Right renal cortex interstitium (tissue), 3 donors: ENCODE data around the gene TSC22D4. TPM values are rescaled to one million over a fixed set of nuclear protein-coding genes. Genes with fewer than 3 reads are reported as not detected.
A peak's percentile ranks its signal among the peaks of the same experiment; 100 is the strongest.

Source experiments
- DNase-seq, 3 donors: peaks; one replicate each; pipeline ENCODE4 v3.0.0-alpha.2; 2013; ENCODE audit warnings: low read depth in 3 of 3, low spot score in 2 of 3
- polyA plus RNA-seq, 3 donors: library from polyadenylated mRNA; unstranded; fragments of 120-200 nt; gene quantifications; one replicate each; pipeline ENCODE4 v1.2.1, GENCODE V29; 2013; ENCODE audit not compliant: insufficient read length in 3 of 3

The TSC22D4 gene
- polyA plus RNA-seq, 3 donors, result 28.6 to 35.0 (median 29.4) TPM

DNA sequence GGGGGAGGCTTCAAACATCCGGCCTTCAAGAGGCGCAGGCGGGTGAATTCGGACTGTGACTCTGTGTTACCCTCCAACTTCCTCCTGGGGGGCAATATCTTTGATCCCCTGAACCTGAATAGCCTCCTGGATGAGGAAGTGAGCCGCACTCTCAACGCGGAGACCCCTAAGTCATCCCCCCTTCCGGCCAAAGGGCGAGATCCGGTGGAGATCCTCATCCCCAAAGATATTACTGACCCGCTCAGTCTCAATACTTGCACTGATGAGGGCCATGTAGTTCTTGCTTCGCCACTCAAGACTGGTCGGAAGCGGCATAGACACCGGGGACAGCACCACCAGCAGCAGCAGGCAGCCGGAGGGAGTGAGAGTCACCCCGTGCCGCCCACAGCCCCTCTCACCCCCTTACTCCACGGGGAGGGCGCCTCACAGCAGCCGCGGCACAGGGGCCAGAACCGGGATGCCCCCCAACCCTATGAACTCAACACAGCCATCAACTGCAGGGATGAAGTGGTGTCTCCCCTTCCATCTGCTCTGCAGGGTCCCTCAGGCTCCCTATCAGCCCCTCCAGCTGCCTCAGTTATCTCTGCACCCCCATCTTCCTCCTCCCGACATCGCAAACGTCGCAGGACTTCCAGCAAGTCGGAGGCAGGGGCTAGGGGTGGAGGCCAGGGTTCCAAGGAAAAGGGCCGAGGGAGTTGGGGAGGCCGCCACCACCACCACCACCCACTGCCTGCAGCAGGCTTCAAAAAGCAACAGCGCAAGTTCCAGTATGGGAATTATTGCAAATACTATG is 48.3 kb downstream of the TSC22D4 start:
- no peak for DNase-seq

DNA sequence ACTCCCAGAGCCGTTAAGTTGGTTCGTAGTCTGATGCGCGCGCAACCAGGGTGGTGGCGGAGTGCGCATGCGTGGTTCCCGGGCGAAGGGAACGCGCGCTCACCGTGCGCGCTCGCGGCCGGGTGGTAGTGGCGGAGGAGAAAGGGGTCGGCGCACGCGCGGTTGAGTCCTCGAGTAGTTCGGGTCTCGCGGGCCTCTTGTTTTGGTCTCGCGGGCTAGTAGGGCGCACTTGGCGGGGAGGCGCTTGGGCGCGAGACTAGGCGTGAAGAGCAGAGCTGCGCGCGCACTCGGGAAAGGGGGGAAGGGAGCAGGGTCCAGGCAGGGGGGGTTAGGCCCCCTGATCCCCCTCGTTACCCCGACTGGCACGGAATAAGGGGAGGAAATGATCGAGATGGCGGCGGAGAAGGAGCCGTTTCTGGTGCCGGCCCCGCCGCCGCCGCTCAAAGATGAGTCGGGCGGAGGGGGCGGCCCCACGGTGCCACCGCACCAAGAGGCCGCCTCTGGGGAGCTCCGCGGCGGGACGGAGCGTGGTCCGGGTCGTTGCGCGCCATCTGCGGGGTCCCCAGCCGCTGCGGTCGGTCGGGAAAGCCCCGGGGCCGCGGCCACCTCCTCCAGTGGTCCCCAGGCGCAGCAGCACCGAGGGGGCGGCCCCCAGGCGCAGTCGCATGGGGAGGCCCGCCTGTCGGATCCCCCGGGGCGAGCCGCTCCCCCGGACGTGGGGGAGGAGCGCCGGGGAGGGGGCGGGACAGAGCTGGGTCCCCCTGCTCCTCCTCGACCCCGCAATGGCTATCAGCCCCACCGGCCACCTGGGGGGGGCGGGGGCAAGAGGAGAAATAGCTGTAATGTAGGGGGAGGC is 49.1 kb downstream of the TSC22D4 start, which contains the start of gene MEPCE:
TSS of gene MEPCE (plus strand) at position 195 of the 856 bp plus-strand sequence. CDS start at position 383, 188 bp downstream.
- DNase-seq, result peak; percentile 87 to 94 (median 90)

DNA sequence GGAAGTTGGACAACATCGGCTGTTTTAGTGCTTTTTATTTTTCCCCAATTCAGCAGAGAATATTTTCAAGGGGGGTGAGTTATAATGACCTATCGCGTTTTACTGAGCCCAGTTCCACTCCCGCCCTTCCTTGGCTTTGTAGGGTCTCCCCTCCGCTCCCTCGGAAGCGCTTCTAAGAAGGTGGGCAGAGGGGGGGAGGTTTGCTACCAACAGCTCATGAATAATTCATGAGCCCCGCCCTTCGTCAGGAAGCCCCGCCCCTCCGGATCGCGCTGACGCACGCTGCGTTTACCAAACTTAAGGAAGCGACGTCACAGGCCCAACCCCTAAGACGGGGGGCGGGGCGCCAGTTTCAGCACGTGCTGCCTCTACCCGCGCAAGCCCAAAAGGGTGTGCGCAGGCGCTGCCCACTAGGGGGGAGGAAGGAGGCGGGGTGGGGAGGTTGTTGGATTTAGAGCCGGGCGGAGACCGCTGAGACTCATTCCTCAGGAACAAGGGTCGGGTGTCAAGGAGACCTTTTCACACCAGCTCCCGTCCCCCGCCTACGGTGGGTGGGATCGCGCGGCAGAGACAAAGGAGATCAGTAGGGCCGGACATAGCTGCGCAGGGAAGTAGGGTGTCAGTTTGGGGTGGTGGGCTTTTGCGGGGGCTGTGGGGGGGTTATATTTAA is 49.9 kb downstream of the TSC22D4 start:
- DNase-seq, result peak; percentile 99

DNA sequence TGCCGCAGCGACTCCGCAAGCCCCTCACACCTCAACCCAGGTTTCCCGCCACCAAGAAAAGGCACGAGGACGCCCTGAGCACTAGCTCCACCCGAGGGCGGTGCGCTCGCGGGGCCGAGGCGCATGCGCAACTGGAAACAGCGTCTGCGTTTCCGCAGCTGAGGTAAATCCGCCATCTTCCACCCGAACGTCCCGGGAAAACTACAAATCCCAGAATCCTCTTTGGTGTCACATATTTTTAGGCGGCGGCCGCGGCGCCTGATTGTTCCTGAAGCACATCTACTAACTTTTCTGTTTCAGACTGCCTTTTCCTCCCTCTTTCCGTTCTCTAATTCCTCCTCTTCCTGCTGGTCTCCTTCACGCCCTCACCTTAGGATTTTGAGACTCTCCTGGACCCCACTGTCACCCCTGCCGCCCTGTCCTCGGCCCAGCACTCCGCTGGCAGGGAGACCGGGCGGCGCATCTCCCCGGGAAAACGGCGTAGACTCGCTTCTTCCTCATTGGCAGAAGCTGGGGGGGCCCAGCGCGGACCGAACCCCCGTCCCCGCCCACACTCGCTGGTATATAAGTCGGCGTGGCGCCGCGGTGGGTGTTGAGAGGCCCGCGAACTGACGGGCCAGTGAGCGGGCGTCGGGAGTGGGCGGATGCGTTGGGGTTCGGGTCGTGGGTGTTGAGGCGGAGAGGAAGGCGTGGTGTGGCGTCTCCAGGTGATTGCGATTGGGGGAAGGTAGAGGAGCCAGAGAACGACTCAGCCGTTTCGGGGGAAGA is 50.6 kb downstream of the TSC22D4 start, which contains the start of gene ZCWPW1:
TSS of gene ZCWPW1 (minus strand) at position 505 of the 768 bp plus-strand sequence. CDS start 8,054 bp downstream, outside the sequence.
- DNase-seq, result peak; percentile 95 to 96 (median 95)

DNA sequence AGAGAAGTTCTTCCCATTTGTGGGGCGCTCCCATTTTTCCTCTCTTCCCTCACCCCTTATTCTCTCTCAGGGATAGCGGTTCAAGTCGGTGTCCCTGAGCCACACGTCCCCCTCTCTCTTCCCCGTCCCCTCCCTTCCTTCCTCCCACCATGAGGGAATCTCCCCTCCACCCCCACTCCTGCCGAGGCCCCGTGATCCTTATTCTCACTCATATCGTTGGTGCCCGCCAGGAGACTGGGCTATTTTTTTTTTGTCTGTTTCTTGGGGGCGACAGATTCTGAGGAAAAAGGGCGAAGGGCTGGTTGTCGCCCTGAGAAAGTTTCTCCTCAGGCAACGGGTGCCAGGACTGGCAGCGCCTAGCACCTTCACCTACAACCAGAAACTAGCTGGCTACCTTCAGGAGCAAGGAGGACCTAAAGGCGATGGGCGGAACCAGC is 51.2 kb downstream of the TSC22D4 start:
- DNase-seq, result no peak

DNA sequence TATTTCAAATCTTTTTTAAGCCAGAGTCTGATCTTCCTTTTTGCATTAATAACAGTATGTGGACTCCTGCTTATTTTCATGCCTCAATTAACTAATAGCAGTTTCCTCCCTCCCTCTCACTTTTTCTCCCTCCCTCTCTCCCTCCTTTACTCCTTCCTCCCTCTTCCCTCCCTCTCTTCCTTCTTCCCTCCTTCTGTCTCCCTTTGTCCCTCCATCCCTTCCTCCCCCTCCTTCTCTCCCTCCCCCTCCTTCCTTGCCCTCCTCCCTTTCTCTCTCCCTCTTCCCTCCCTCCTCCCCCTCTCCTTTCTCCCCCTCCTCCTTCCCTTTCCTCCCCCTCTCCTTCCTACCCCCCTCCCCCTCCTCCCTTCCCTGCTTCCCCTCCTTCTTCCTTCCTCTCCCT is 52.5 kb downstream of the TSC22D4 start:
- no peak for DNase-seq

DNA sequence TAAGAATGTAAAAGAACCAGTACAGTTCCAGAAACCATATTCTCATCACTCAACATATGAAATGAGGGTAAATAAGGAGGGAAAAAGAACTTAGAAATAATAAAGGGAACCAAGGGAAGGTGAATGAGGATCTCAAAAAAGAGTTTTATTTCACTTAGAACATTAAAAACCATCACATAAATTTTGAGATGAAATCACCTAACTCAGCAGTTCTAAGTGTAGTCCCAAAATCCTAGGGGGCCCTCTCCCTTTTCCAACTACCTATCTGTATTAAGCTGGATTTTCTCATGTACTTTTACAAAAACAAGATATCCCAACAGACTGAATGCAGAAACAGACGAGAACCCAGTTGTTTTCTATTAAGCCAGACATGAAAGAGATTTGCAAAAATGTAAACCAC is 53.7 kb downstream of the TSC22D4 start:
- no peak for DNase-seq

DNA sequence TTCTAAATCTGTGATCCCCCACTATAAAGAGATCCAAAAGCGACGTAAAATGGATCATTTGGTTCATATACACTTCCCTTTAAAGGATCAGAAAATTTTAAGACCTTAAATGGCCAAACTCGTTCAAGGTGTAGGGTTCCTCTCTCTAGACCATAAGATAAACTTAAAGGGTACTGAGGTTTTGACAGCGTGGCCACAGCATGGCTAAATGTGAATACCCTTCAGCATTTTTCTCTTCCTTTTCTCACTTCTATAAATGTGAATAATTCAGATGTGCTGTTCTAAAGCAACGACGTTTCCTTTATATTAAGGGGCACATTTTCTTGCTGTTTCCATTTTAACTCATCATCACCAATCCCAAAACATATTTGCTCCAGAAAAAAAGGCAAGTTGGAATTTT is 55.7 kb downstream of the TSC22D4 start:
- DNase-seq, result no peak

DNA sequence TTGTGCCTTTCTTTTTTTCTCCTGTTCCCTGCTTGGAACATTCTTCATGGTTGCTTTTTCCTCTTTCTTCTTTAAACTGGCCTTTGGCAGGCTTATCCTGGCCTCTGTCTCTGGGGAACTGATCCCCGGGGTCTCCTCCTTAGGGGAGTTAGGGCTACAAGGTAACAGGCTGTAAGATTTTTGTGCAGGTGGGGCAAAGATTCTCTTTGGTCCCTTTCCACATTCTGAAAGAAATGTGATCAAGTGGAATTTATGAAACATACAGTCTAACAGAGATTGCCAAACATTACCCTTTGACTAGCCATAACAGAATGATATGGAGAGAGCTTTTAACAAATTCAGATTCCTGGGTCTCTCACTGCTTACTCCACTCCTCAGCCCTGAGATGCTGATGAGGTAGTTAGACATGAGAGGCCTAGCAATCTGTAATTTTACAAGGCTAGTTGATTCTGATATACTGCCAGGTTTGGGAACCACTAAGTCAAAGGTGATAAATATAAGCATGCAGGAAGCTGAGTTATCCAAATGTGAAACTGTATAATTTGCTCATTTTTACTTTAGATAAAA is 59.3 kb downstream of the TSC22D4 start:
- no peak for DNase-seq

DNA sequence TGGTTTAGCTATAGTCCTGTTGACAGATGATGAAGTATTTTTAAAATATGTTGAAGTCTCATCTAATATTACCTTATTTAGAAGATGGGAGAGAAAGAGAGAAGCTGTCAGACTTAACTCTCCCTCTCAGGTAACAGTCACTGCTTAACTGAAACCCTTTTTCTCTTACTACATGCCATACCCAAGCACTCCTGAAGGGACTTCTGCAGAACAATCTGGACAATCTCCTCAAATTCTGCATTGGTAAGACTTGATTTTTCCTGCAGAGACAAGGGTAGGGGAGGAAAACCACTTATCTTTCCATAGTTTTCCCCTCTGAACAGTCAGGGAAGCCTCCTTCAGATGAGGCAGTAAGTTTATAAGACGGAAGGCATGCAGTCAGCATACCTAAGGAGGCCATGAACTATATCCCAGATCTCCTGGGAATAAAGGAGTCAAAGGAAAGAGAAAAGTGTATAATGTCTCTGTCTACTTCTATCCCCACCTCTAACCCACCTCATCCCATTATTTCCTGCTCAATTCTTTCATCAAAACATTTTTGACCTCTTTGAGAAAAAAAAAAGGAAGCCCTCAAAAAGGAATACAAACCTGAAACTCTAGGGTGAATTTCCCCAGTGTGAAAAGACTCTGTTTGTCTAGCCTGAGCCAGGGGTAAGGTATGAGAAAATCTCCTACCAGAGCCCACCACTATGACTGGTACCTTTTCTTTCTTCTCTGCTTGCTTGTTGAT is 59.9 kb downstream of the TSC22D4 start:
- no peak for DNase-seq

Other genes with a start within 250 kb of the TSC22D4 start
- gene SPDYE3, start 171.5 kb downstream of the TSC22D4 start, polyA plus RNA-seq, result 1 to 10 TPM; 6.7 to 8.1 (median 6.8) TPM
- 10 to 100 TPM; 23.2 to 26.9 (median 23.8) TPM for gene PILRB, start 121.1 kb downstream of the TSC22D4 start, polyA plus RNA-seq
- 1 to 10 TPM; 3.4 to 3.7 (median 3.5) TPM for gene PILRA, start 105.7 kb downstream of the TSC22D4 start, polyA plus RNA-seq
- 1 to 10 TPM; 5.4 to 6.5 (median 5.4) TPM for gene ZCWPW1, start 50.5 kb downstream of the TSC22D4 start, polyA plus RNA-seq
- 10 to 100 TPM; 49.4 to 57.1 (median 51.9) TPM for gene MEPCE, start 49.4 kb downstream of the TSC22D4 start, polyA plus RNA-seq
- 10 to 100 TPM; 12.7 to 14.2 (median 13.9) TPM for gene PPP1R35, start 42.7 kb downstream of the TSC22D4 start, polyA plus RNA-seq
- gene SPACDR, start 15.0 kb downstream of the TSC22D4 start, polyA plus RNA-seq, result 1 to 10 TPM in 1 of 3 donors, under 1 TPM in 2; 0.58 to 1.4 (median 0.82) TPM
- 1 to 10 TPM; 1.3 to 1.8 (median 1.4) TPM for gene NYAP1, start 4.7 kb upstream of the TSC22D4 start, polyA plus RNA-seq
- gene AGFG2, start 60.0 kb upstream of the TSC22D4 start, polyA plus RNA-seq, result 10 to 100 TPM; 10.4 to 12.1 (median 10.4) TPM
- gene SAP25, start 94.7 kb upstream of the TSC22D4 start, polyA plus RNA-seq, result 1 to 10 TPM in 2 of 3 donors, under 1 TPM in 1; 0.82 to 1.7 (median 1.6) TPM
- gene LRCH4, start 106.9 kb upstream of the TSC22D4 start, polyA plus RNA-seq, result 10 to 100 TPM; 22.9 to 25.5 (median 23.3) TPM
- gene FBXO24, start 107.1 kb upstream of the TSC22D4 start, polyA plus RNA-seq, result 1 to 10 TPM; 1.3 to 1.4 (median 1.4) TPM
- 10 to 100 TPM; 76.9 to 87.6 (median 81.8) TPM for gene PCOLCE, start 123.1 kb upstream of the TSC22D4 start, polyA plus RNA-seq
- 10 to 100 TPM; 21.6 to 24.0 (median 23.8) TPM for gene MOSPD3, start 133.3 kb upstream of the TSC22D4 start, polyA plus RNA-seq
- gene TFR2, start 162.3 kb upstream of the TSC22D4 start, polyA plus RNA-seq, result under 1 TPM; 0.43 to 0.79 (median 0.78) TPM
- gene ACTL6B, start 177.2 kb upstream of the TSC22D4 start, polyA plus RNA-seq, result not detected
- gene GNB2, start 194.5 kb upstream of the TSC22D4 start, polyA plus RNA-seq, result 100 to 1,000 TPM; 164 to 210 (median 185) TPM
- 10 to 100 TPM; 27.1 to 30.1 (median 27.1) TPM for gene GIGYF1, start 215.0 kb upstream of the TSC22D4 start, polyA plus RNA-seq
- gene POP7, start 226.9 kb upstream of the TSC22D4 start, polyA plus RNA-seq, result 10 to 100 TPM; 22.5 to 25.9 (median 23.3) TPM
- gene EPO, start 241.3 kb upstream of the TSC22D4 start, polyA plus RNA-seq, result under 1 TPM in 2 of 3 donors, not detected in 1; 0.10 to 0.11 TPM